GM19467 (cell line): ENCODE data around the gene TUT7.
"Not testable (repeated sequence)": the region's sequence is repeated elsewhere in the genome, so short reads cannot be mapped to it uniquely, and the experiment has no call there.

ENCODE experiments used
- ATAC-seq: cut with Tn5 transposase; IDR thresholded peaks from one replicate; pipeline ENCODE4 v1.9.1; 2021; ENCODE audit warnings: mild to moderate bottlenecking, moderate library complexity; ENCODE audit not compliant: unreplicated experiment

Gene TUT7, protein sequence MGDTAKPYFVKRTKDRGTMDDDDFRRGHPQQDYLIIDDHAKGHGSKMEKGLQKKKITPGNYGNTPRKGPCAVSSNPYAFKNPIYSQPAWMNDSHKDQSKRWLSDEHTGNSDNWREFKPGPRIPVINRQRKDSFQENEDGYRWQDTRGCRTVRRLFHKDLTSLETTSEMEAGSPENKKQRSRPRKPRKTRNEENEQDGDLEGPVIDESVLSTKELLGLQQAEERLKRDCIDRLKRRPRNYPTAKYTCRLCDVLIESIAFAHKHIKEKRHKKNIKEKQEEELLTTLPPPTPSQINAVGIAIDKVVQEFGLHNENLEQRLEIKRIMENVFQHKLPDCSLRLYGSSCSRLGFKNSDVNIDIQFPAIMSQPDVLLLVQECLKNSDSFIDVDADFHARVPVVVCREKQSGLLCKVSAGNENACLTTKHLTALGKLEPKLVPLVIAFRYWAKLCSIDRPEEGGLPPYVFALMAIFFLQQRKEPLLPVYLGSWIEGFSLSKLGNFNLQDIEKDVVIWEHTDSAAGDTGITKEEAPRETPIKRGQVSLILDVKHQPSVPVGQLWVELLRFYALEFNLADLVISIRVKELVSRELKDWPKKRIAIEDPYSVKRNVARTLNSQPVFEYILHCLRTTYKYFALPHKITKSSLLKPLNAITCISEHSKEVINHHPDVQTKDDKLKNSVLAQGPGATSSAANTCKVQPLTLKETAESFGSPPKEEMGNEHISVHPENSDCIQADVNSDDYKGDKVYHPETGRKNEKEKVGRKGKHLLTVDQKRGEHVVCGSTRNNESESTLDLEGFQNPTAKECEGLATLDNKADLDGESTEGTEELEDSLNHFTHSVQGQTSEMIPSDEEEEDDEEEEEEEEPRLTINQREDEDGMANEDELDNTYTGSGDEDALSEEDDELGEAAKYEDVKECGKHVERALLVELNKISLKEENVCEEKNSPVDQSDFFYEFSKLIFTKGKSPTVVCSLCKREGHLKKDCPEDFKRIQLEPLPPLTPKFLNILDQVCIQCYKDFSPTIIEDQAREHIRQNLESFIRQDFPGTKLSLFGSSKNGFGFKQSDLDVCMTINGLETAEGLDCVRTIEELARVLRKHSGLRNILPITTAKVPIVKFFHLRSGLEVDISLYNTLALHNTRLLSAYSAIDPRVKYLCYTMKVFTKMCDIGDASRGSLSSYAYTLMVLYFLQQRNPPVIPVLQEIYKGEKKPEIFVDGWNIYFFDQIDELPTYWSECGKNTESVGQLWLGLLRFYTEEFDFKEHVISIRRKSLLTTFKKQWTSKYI (N-terminal part only)

DNA sequence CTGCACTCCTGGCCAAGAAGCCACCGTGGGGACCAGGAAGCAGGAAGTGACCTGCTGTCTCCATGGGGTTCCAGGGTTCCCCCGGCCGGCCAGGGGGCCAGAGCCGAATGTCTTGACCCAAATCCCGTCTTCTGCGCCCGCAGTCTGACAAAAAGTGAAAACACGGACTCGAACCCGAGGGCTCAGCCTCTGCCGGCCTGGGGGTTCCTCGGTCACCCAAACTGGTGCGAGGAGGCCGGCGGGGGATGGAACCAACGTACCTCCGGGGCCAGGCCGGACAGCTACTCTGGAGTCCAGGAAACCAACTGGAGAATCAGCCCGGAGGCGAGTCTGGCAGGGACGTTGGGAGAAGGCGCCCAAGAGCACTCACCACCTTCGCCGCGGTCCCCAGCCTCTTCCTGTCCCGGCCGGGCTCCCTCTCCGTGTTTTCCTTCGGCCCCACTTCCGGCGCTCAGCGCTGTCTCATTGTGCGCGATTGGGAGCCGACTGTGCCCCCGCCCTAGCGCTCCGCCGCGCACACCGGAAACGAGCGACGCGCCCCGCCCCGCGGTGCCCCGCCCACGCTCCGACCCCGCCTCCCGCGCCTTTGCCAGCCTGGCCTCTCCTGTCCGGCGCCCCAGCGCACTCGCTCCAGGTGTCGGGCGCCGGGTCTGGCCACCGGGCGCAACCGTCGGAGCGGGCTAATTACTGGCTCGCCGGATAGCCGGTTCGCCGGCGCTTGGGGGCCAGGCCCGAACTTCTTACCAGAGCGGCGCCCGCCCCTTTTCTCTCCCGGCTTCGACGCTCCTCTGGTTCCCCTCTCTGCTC is at the start of gene TUT7:
Gene TUT7 (minus strand): TSS at position 400 of the 807 bp plus-strand sequence. CDS start 1,211 bp downstream, outside the sequence.
- peak; percentile 87 for ATAC-seq

DNA sequence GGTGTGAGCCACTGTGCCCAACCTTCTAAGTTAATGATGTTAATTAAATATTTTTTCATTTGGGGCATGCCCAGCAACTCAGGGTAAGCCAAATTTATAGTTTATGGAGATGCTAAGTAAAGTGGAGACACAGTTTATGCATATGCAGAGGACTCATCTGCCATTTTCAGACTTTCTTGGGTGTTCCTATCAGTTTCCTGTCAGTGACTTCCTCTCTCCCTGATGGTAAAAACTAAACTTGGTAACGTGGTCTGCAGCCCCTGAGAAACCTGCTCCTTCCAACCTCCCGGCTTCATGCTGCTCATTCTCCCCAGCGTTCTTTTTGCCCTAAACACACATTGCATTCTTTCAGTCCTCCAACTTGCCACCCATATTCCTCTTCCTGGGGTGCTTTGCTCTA is 48.4 kb upstream of the TUT7 start:
- no peak for ATAC-seq

DNA sequence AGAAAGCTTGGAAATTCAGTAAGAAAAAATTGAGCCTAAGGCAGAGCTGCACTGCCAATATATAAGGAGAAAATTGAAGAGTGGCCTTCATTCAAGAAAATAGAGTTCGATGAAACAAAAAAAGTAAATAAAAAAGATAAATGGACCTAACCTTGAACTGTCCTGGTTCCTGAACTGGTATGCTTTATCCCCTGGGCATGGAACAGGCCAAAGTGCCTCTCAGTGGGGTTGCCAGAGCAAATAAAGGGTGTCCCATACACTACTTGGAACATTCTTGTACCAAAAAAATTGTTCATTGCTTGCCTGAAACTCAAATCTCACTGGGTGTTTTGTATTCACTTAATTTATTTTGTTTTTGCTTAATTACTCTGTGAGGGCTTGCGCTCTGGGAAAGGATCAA is 42.2 kb upstream of the TUT7 start:
- no peak for ATAC-seq

DNA sequence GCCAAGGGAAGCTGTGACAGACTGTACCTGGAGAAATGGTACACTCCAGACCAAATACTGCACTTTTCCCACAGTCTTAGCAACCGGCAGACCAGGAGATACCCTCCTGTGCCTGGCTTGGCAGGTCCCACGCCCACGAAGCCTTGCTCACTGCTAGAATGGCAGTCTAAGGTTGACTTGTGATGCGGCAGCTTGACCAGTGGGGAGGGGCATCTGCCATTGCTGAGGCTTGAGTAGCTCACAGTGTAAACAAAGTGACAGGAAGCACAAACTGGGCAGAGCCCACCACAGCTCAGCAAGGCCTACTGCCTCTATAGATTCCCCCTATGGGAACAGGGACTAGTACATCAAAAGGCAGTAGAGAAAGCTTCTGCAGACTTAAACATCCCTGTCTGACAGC is 36.0 kb upstream of the TUT7 start:
- ATAC-seq, result not testable (repeated sequence)

DNA sequence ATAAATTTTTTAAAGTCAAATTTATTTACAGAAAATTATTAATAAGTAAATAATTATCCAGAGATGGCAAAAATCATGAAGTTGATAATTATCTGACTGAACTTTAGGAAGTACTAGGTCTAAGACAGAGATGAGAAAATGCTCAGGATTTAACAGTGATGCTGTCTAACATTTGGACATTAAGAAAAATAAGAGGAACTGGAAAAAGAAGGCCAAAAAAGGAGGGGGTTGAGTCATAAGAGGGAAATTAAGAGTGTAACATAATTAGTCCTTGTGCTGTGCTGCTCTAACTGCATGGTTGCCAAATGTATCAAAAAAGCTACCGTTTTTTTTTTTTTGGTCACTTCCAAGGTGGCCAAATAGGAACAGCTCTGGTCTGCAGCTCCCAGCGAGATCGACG is 35.4 kb upstream of the TUT7 start:
- no peak for ATAC-seq

DNA sequence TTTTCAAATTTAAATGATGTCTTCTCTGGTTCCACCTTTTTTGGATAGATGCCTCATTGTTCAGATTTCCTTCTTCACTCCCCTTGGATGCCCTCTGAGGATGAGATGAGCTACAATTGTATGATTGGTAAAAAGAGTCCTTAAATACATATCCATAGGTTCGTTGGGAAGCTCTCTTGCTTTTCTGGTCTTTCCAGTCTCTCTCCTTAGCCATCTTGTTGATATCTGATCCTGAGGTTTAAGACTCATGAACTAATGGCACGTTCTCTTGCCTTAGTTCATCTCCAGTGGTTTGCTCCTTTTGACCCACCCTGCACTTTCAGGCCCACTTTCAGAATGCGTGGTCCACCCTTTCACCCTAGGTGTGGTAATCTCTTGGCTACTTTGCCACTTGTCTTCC is 33.2 kb upstream of the TUT7 start:
- no peak for ATAC-seq

DNA sequence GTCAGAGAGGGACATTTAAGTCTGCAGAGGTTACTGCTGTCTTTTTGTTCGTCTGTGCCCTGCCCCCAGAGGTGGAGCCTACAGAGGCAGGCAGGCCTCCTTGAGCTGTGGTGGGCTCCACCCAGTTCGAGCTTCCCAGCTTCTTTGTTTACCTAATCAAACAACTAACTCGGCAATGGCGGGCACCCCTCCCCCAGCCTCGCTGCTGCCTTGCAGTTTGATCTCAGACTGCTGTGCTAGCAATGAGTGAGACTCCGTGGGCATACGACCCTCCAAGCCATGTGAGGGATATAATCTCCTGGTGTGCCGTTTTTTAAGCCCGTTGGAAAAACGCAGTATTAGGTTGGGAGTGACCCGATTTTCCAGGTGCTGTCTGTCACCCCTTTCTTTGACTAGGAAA is 28.8 kb upstream of the TUT7 start:
- ATAC-seq, result not testable (repeated sequence)

DNA sequence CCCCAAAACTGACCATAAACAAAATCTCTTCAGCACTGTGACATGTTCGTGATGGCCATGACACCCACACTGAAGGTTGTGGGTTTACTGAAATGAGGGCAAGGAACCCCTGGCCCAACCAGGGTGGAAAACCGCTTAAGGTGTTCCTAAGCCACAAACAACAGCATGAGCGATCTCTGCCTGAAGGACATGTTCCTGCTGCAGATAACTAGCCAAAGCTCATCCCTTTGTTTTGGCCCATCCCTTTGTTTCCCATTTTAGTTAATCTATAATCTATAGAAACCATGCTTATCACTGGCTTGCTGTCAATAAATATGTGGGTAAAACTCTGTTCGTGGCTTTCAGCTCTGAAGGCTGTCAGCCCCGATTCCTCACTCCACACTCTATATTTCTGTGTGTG is 21.8 kb upstream of the TUT7 start:
- no peak for ATAC-seq

DNA sequence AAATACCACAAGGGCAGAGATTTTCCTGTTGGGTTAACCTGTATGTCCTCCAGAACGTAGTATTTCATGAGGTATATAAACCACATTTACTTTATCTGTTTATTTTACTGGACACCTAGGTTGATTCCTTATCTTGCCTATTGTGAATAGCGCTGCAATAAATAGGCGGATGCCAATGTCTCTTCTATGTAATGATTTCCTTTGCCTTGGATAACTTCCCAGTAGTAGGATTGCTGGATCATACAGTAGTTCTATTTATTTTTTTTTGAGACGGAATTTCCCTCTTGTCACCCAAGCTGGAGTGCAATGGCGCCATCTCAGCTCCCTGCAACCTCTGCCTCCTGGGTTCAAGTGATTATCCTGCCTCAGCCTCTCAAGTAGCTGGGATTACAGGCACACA is 15.6 kb upstream of the TUT7 start:
- ATAC-seq, result no peak

DNA sequence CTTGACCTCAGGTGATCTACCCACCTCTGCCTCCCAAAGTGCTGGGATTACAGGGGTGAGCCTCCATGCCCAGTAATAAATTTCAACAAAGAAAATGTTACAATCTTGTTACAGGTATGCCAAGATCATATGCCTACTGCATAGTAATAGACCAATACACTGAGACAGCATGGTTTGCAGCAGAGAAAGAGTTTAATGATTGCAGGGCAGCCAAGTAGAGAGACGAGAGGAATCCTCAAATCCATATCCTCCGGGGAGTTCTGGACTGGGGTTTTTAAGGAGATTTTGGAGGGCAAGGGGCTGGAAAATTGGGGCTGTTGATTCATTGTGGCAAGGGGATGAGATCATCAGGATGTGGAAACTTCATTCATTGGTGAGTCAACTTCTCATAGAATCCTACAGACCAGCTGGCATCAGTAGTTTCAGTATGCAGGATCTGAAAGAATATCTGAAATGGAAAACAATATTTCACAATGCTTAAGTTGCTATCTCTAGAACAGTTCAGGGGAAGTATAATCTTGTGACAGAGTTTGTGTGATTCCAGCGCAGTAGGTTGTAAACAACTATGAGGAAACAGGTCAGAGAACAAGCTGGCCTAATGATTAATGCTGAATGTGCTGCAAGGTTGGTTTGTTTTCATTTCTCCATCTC is 14.8 kb upstream of the TUT7 start:
- ATAC-seq, result no peak

DNA sequence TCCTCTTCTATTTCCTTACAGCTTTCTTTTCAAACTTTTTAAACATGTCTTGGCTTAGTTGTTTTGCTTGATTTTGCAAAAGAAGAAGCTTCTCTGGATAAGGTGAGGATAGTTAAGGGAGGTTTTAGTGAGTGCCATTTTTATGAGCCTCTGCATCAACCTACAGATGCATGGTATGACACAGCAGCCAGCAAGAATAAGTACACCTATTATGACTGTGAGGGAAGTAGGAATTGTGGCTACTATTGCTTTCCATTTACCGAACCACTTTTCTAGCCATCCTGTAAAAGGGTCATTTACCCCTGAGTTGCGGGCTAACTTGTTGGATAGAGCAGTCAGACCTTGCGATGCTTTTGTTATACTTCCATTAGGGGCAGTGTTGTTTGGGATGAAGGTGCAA is 7.0 kb upstream of the TUT7 start:
- no peak for ATAC-seq

DNA sequence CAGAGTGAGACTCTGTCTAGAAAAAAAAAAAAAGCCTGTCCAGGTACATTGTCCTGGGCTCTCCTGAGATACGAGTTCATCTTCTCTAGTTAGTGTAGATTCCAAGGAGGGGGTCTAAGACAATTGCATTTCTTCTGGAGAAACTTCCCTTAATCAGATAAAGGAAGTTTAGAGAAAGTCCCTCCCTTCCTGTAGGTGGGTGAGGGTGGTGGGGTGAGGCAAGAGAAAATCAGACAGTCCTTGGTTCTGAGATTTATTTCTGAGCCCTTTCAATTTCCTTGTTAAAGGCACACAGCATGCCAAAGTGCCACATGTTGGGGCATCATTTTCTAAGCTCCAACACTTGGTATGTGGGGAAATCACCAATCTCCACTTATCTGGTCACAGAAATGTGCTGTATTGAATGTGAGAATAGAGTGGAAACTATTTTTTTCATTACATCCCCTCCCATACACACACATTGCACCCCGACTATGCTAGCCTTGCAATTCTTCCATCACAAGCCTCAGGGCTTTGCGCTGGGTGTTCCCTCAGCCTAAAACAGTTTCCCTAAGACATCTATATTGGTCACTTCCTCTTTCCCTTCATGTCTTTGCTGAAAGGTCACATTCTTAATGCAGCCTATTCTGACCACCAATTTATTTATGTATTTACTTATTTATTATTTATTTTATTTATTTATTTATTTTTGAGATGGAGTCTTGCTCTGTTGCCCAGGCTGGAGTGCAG is 5.1 kb upstream of the TUT7 start:
- no peak for ATAC-seq

DNA sequence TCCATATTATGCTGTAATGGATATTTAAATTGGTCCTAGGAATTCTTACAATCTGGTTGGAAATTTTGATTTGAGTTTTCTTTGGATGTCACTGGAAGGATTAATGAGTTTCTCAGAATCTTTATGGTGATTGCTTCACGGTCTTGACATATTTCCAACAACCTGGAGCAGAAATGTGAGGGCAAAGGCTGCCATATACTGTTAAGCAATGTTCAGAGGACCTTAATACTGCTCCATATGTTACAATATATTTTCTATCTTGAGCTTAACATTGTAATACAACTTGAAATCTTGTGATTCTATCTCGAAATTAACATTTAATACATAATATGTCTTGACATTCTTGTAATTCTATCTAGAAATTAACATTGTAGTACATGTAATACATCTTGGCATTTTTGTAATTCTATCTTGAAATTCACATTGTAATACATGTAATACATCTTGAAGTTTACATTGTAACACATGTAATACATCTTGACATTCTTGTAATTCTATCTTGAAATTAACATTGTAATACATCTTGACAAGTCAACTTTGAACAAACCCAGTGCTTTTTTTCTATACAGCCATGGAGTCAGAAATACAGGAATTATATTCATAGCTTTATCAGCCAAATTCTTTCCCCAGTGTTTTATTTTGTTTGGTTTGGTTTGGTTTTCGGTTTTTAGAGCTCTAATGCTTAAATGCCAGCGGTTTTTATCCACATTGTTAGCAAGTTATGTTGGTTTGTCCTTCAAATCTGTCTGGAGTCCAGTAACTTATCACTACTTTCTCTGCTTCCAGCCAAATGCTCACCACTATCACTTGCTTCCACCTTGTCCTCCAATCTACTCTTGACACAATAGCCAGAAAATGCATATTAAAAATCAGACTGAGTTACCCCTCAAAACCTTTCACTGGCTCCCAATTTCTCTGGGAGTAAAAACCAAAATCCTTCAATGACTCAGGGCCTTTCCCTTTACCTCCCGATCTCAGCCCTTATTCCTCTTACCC is 3.0 kb upstream of the TUT7 start:
- ATAC-seq, result no peak

DNA sequence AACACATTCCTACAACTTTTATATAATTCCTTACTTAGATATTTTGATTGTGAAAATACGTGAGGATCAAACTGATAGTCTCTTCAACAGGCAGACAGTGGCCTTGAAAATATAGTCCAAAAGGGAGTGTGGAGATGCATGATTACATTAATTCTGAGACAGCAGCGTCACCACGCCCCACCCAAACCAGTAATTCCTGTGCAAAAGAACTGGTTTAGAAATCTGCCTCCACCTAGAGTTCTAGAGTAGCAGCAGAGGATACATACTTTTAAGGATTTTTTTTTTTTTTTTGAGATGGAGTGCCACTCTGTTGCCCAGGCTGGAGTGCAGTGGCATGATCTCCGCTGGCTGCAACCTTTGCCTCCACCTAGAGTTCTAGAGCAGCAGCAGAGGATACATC is 1.6 kb upstream of the TUT7 start:
- no peak for ATAC-seq

DNA sequence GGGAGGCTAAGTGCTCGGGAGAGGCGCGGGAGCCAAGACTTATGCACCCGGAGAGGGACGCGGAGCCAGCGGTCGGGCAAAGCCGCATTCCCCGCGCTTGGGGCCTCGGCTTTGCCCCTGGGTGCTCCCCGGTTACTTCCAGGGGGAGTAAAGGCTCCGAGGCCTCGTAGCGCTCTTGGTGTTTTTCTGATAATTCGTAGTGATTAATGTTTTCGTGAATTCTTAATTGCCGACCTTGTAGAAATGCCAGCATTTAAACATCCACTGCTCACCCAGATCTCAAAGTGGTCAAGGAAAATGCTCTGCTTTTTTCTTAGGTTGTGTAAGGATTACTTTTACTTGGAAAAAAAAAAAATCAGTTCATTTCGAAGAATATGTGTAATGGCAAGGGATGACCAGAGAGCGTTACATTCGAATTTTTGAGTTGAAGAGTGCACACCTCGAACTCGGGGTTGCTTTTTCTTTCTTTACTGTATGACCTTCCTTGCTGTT is 654 bp upstream of the TUT7 start:
- ATAC-seq, result no peak

DNA sequence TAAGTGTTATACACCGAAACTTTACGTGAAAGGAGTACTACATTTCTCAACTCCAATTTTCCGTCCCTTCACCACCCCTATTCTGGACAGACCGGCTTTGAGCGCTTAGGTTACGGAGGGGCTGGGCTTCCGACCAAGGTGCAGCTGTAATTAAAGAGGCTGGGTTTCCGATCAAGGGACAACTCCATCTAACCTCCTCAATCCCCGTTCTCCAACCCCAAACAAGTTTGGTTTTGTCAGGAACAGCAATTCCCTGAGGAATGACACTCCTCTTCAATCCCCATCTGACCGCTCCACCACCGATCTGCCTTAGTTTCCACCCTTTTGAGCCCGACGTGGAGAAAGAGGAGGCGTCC is 577 bp downstream of the TUT7 start:
- no peak for ATAC-seq

DNA sequence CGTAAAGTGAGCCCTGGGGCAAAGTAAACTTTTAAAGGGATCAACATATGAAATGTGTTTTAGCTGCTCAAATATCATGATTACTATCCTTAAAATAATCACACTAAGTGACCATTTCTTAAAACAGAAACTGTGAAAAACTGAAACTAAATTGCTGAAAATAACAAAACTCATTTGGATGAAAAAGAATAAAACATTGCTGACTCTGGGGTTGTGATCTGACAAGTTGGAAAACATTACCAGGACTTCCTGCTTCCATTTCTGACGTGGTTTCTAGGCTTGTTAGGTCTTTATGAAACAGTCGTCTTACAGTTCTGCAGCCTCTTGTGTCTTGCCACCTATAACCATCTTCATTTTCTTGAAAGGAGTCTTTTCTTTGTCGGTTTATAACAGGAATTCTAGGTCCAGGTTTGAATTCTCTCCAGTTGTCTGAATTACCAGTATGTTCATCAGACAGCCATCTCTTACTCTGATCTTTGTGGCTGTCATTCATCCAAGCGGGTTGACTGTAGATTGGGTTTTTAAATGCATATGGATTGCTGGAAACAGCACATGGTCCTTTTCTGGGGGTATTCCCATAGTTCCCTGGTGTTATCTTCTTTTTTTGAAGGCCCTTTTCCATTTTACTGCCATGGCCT is 1.7 kb downstream of the TUT7 start:
- no peak for ATAC-seq
